Stimulated activated CD4-positive, alpha-beta T cell treated with anti-CD3 and anti-CD28 coated beads, Interleukin-15, amount 100 ng/mL, for 1 hour (primary cell): ENCODE results near the gene CHI3L1.

Experiments used
- DNase-seq, 2 donors: peaks; one replicate each; pipeline ENCODE4 v3.0.0-alpha.2; 2020; ENCODE audit warnings: low read depth in 1 of 2, low spot score in 1 of 2

The CHI3L1 gene

GRCh38 chr1:203136409-203137042, 50.0 kb downstream of the CHI3L1 start:
- no peak for DNase-seq

- DNase-seq = no peak
Measured at GRCh38 chr1:203135636-203136305, 50.7 kb downstream of the CHI3L1 start.

- DNase-seq = no peak
Measured at GRCh38 chr1:203133970-203134725, 52.4 kb downstream of the CHI3L1 start.

DNA sequence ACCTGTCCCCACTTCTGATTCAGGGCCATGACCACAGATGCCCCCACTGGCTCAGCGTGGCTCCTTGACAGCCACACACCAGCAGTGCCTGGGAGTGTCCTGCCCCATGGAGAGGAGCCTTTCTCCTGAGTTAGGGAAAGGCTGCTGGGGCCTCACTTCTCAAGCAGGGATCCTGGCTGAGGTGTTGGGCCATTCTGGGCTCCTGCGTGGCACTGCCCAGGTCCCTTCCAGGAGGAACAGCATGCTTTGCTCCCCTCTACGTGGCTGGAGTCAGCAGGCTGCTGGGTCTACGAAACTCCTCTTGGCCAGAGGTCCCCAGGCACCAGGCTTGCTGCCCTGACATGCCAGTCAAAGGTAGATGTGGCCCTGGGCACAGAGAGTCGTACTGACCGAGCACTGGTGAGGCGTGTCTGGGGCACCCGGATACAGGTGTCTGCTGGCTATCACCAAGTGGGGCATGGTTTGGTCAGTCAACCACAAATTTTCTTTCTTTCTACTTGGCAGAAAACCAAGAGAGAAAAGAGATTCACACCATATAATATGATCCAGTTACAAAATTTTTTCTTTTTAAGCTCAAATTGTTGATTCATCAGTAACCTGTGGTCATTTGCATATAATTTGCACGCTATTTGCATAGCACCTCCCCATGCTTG, 54.8 kb downstream of the CHI3L1 start:
- no peak for DNase-seq

DNA sequence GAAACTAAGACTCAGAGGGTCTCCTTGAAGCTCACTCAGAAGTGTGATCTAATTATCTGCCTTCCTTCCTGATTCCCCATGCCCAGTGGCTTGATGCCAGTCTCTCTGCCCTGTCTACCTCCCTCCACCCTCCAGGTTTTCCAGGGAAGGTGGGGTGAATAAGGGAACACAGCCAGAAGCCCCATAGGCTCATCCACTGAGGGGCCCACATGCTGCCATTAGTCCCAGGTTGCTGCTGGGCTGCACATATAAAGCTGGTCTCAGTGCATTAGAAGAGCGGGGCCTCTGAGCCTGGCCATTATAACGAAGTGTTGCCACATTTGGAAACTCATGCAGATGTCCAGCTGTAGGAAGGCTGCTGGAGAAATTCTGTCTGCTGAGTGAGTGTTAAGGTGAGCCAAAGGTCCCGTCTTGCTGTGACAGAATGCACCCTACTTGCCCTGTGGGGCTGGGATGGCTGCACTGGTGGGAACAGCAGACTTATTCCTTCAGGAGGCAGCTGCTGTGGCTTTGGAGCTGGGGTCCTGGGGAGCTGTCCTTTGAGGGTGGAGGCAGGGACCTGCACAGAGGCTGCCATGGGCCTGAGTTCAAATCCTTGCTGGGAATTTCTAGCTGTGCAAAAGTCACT, 56.0 kb downstream of the CHI3L1 start:
- no peak for DNase-seq

GRCh38 chr1:203129501-203130231, 56.8 kb downstream of the CHI3L1 start:
- DNase-seq = no peak
